D721Med (cell line): ENCODE results near the gene LPAR1.

Experiments
- DNase-seq: peaks from one replicate; pipeline ENCODE4 v3.0.0; 2011; ENCODE audit warnings: low spot score; ENCODE audit not compliant: insufficient read length
- FAIRE-seq: peaks from 2 replicates; lab custom pipeline; 2011; peaks lifted over from hg19 to GRCh38; lab: Jason Lieb, UNC
- TF ChIP-seq, protein P1 (sequence below): IDR thresholded peaks from 2 replicates; pipeline ENCODE4 v1.5.1; 2012; ENCODE audit warnings: mild to moderate bottlenecking, control low read depth; ENCODE audit not compliant: insufficient read depth; ENCODE audit errors: missing control alignments

The LPAR1 gene

GRCh38 chr9:111016426-111017045, 21.7 kb downstream of the LPAR1 start:
- no peak for FAIRE-seq
- DNase-seq, result no peak
- TF ChIP-seq, protein P1, sequence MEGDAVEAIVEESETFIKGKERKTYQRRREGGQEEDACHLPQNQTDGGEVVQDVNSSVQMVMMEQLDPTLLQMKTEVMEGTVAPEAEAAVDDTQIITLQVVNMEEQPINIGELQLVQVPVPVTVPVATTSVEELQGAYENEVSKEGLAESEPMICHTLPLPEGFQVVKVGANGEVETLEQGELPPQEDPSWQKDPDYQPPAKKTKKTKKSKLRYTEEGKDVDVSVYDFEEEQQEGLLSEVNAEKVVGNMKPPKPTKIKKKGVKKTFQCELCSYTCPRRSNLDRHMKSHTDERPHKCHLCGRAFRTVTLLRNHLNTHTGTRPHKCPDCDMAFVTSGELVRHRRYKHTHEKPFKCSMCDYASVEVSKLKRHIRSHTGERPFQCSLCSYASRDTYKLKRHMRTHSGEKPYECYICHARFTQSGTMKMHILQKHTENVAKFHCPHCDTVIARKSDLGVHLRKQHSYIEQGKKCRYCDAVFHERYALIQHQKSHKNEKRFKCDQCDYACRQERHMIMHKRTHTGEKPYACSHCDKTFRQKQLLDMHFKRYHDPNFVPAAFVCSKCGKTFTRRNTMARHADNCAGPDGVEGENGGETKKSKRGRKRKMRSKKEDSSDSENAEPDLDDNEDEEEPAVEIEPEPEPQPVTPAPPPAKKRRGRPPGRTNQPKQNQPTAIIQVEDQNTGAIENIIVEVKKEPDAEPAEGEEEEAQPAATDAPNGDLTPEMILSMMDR, result no peak

DNA sequence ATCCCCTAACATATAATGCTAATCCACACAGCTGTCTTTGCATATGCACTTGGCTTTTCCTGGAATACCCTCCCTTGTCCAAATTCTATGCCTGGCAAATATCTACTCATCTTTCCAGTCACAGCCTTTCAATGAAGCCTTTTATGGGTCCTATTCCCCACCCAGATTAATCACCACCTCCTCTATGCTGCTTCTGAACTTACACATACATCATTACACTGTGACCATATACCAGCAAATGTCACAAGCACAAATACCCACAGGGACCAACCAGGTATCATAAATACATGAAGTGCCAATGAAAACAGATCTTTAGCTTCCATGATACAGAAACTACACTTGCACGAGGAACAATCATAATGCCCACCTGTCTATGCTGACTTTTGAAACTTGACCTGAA, 22.3 kb downstream of the LPAR1 start:
- FAIRE-seq (no peak), DNase-seq (no peak)
- TF ChIP-seq, protein P1, result no peak

- DNase-seq (no peak), FAIRE-seq (no peak)
- TF ChIP-seq, protein P1, result no peak
Observed at GRCh38 chr9:111013707-111014106, 24.6 kb downstream of the LPAR1 start.

GRCh38 chr9:111013250-111013649, 25.0 kb downstream of the LPAR1 start:
- no peak for FAIRE-seq
- no peak for DNase-seq
- TF ChIP-seq, protein P1, result no peak

DNA sequence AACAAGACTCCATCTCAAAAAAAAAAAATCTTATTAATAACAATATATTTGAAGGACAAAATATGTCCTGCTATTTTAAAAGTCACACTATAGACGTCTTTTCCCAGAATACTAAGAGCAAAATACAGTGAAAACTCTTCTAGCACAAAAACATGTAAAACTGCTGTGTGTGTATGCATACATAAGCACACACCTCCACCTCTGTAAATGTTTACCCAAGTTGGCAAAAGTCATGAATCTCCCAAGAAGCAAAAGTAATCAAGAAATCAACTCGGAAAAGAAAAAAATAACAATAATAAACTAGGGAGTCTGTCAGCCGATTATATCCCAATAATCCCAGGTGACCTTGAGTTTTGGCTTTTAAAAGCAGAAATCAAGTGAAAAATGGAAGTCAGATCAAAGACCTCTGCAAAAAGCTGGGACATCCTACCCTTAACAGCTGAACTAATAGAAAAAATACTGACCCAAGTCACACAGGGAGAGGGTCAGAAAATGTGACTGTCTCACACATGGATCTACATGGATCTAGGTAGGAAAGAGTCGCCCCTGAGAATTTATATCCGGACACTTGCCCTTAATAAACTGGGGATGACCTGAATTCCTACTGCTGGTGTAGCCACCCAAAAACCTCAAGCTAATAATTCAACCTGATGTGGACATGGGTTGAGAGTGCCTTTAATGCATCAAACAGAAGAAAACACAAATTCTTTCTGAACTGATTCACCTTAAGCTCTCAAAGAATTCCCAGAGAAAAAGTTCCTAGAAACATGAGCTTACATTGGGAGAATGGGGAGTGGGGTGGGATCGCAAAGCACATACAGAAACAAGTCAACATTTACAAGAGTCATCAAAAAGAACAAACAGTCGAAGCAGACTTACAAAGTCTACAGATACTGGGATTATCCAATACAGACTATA, 29.9 kb downstream of the LPAR1 start:
- no peak for DNase-seq
- TF ChIP-seq, protein P1, result no peak
- FAIRE-seq, result no peak

DNA sequence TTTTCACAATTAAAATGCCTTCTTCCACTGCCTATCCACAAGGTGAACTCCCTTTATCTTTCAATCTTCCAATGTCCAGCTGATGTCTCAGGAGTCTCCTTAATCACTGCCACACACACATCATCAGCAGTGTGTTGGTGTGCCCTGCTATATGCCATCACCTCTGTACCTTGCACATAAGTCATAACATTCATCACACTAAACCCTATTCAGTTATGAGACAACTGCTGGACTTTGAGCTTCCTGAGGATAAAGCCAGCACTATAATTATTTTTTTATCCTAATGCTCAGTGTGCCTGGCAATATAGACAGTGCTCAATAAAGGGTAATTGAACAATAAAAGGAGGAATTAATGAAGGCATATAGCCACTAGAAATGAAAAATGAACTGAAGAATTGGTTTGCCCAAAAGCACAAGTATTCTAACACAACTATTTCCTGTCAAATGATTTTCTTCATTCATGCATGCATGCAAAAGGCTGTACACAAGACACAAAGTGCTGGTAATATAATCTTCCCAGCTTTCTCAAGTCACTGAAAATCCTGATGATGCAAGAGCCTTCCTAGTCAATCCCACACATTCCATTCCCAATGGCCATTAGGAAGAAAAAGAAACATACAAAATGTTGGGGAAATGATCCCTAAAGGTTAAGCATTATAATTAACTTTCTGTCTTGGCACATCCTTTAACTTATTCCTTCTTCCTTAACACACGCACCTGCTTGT, 32.4 kb downstream of the LPAR1 start:
- FAIRE-seq (no peak), DNase-seq (no peak)
- TF ChIP-seq, protein P1, result no peak
